HEK293 (cell line): ENCODE measurements around the gene UBE2V1.
A peak's percentile ranks its signal among the peaks of the same experiment; 100 is the strongest.

Experiments used
- CTCF ChIA-PET: fragments of 350-600 bp; formaldehyde crosslinking; extraction: SDS; loops from one replicate; lab custom pipeline; 2021; ENCODE audit warnings: antibody characterized with exemption; lab: Yijun Ruan, JAX
- POLR2A ChIA-PET: fragments of 300-600 bp; formaldehyde crosslinking; extraction: SDS; loops from one replicate; lab custom pipeline; 2020; ENCODE audit warnings: antibody characterized with exemption, inconsistent platforms; lab: Yijun Ruan, JAX
- H3K27ac ChIP-seq: fragments of 200-500 bp; sonication (Bioruptor generic); 2 replicates; pipeline ENCODE4 v1.5.1; 2014; ENCODE audit warnings: low read depth, low read length, control low read depth, inconsistent platforms; ENCODE audit errors: extremely low read depth
- H3K36me3 ChIP-seq, 2 experiments: fragments of 200-500 bp in 1 of 2; sonication (Bioruptor generic) in 1 of 2; 1 replicate in 1 of 2; 2 replicates in 1 of 2; pipeline ENCODE4 v1.5.1; 2014 to 2017; ENCODE audit warnings: inconsistent platforms in 2 of 2, low read length in 2 of 2; ENCODE audit not compliant: control insufficient read depth in 2 of 2, insufficient read depth in 1 of 2
- H3K4me1 ChIP-seq: fragments of 200-500 bp; sonication (Bioruptor generic); 2 replicates; pipeline ENCODE4 v1.5.1; 2014; ENCODE audit warnings: mild to moderate bottlenecking, low read length, inconsistent platforms; ENCODE audit not compliant: control insufficient read depth, insufficient read depth
- H3K4me3 ChIP-seq: 2 replicates; pipeline ENCODE4 v1.5.1; 2011; ENCODE audit warnings: low read depth, mild to moderate bottlenecking, control low read depth, low read length, moderate library complexity
- H3K9me3 ChIP-seq: fragments of 200-500 bp; sonication (Bioruptor generic); 2 replicates; pipeline ENCODE4 v1.5.1; 2014; ENCODE audit warnings: low read depth, low read length, inconsistent platforms; ENCODE audit not compliant: control insufficient read depth, insufficient read depth
- EGR2 ChIP-seq: fragments of 450-650 bp; formaldehyde crosslinking; IDR thresholded peaks from 2 replicates; pipeline ENCODE4 v1.5.1; 2016; ENCODE audit warnings: low read depth, missing biosample characterization, missing genetic modification characterization
- GLI2 ChIP-seq: fragments of 450-650 bp; formaldehyde crosslinking; IDR thresholded peaks from 2 replicates; pipeline ENCODE4; 2017; ENCODE audit warnings: missing biosample characterization, missing genetic modification characterization, low read depth, borderline replicate concordance
- HOXA7 ChIP-seq: sonication (generic); formaldehyde crosslinking; IDR thresholded peaks from 2 replicates; pipeline ENCODE4 v1.8.1; 2022; ENCODE audit warnings: missing genetic modification reagents, borderline replicate concordance
- KLF7 ChIP-seq: fragments of 450-650 bp; formaldehyde crosslinking; IDR thresholded peaks from 2 replicates; pipeline ENCODE4 v1.5.1; 2016; ENCODE audit warnings: missing biosample characterization, missing genetic modification characterization, borderline replicate concordance
- SCRT2 ChIP-seq: fragments of 450-650 bp; formaldehyde crosslinking; IDR thresholded peaks from 2 replicates; pipeline ENCODE4 v1.5.1; 2016; ENCODE audit warnings: missing biosample characterization, missing genetic modification characterization
- SP3 ChIP-seq: fragments of 450-650 bp; formaldehyde crosslinking; IDR thresholded peaks from 2 replicates; pipeline ENCODE4 v1.5.1; 2016; ENCODE audit warnings: missing biosample characterization, missing genetic modification characterization
- WT1 ChIP-seq: fragments of 450-650 bp; formaldehyde crosslinking; IDR thresholded peaks from 2 replicates; pipeline ENCODE4 v1.5.1; 2016; ENCODE audit warnings: missing biosample characterization, missing genetic modification characterization
- YY2 ChIP-seq: fragments of 450-650 bp; formaldehyde crosslinking; IDR thresholded peaks from 2 replicates; pipeline ENCODE4 v1.5.1; 2016; ENCODE audit warnings: missing biosample characterization, missing genetic modification characterization
- ZBTB10 ChIP-seq: fragments of 450-650 bp; formaldehyde crosslinking; IDR thresholded peaks from 2 replicates; pipeline ENCODE4 v1.5.1; 2016; ENCODE audit warnings: missing biosample characterization, missing genetic modification characterization
- ZBTB49 ChIP-seq: fragments of 450-650 bp; formaldehyde crosslinking; IDR thresholded peaks from 2 replicates; pipeline ENCODE4 v1.5.1; 2016; ENCODE audit warnings: missing biosample characterization, missing genetic modification characterization, low read depth
- ZFHX2 ChIP-seq: fragments of 450-650 bp; formaldehyde crosslinking; conservative IDR thresholded peaks from 2 replicates; pipeline ENCODE4 v1.5.1; 2016; ENCODE audit warnings: missing biosample characterization, missing genetic modification characterization
- ZFP69B ChIP-seq: fragments of 450-650 bp; formaldehyde crosslinking; IDR thresholded peaks from 2 replicates; pipeline ENCODE4 v1.5.1; 2016; ENCODE audit warnings: missing biosample characterization, missing genetic modification characterization
- ZNF146 ChIP-seq: fragments of 450-650 bp; formaldehyde crosslinking; IDR thresholded peaks from 2 replicates; pipeline ENCODE4 v1.5.1; 2016; ENCODE audit warnings: missing biosample characterization, missing genetic modification characterization
- ZNF169 ChIP-seq: fragments of 450-650 bp; formaldehyde crosslinking; IDR thresholded peaks from 2 replicates; pipeline ENCODE4 v1.5.1; 2016; ENCODE audit warnings: missing biosample characterization, missing genetic modification characterization
- ZNF24 ChIP-seq: fragments of 450-650 bp; formaldehyde crosslinking; IDR thresholded peaks from 2 replicates; pipeline ENCODE4 v1.5.1; 2016; ENCODE audit warnings: missing biosample characterization, missing genetic modification characterization
- ZNF266 ChIP-seq: fragments of 450-650 bp; formaldehyde crosslinking; IDR thresholded peaks from 2 replicates; pipeline ENCODE4 v1.5.1; 2016; ENCODE audit warnings: missing biosample characterization, missing genetic modification characterization, low read depth
- ZNF324 ChIP-seq: fragments of 450-650 bp; formaldehyde crosslinking; IDR thresholded peaks from 2 replicates; pipeline ENCODE4 v1.5.1; 2016; ENCODE audit warnings: missing biosample characterization, missing genetic modification characterization
- ZNF510 ChIP-seq: fragments of 450-650 bp; formaldehyde crosslinking; IDR thresholded peaks from 2 replicates; pipeline ENCODE4 v1.5.1; 2018; ENCODE audit warnings: mild to moderate bottlenecking, missing genetic modification characterization, missing biosample characterization; ENCODE audit not compliant: insufficient replicate concordance
- ZNF548 ChIP-seq: fragments of 450-650 bp; formaldehyde crosslinking; IDR thresholded peaks from 2 replicates; pipeline ENCODE4 v1.5.1; 2016; ENCODE audit warnings: missing biosample characterization, missing genetic modification characterization
- ZNF596 ChIP-seq: fragments of 450-650 bp; IDR thresholded peaks from 2 replicates; pipeline ENCODE4 v1.5.0; 2018; ENCODE audit warnings: missing biosample characterization, mild to moderate bottlenecking, missing genetic modification characterization, moderate library complexity
- ZNF623 ChIP-seq: fragments of 450-650 bp; formaldehyde crosslinking; IDR thresholded peaks from 2 replicates; pipeline ENCODE4 v1.5.1; 2016; ENCODE audit warnings: missing biosample characterization, missing genetic modification characterization
- ZNF664 ChIP-seq: fragments of 450-650 bp; formaldehyde crosslinking; IDR thresholded peaks from 2 replicates; pipeline ENCODE4 v1.5.1; 2016; ENCODE audit warnings: missing biosample characterization, missing genetic modification characterization
- ZNF747 ChIP-seq: fragments of 450-650 bp; formaldehyde crosslinking; IDR thresholded peaks from 2 replicates; pipeline ENCODE4 v1.5.1; 2016; ENCODE audit warnings: missing biosample characterization, missing genetic modification characterization
- ZNF76 ChIP-seq: fragments of 450-650 bp; formaldehyde crosslinking; IDR thresholded peaks from 2 replicates; pipeline ENCODE4; 2016; ENCODE audit warnings: low read depth, missing biosample characterization, missing genetic modification characterization, borderline replicate concordance
- ZNF785 ChIP-seq: fragments of 450-650 bp; formaldehyde crosslinking; IDR thresholded peaks from 2 replicates; pipeline ENCODE4 v1.5.1; 2016; ENCODE audit warnings: missing biosample characterization, missing genetic modification characterization

UBE2V1 gene

GRCh38 chr20:50141018-50141675 is 28.2 kb upstream of the UBE2V1 start:
- ChIA-PET POLR2A (interaction anchor here (1.5 kb wide), 1 partner anchor 25 kb away, joined by 4 read pairs; no protein-coding TSS in a partner anchor), CTCF (interaction anchor here (0.6 kb wide), 1 partner anchor 17 kb away, joined by 5 read pairs; no protein-coding TSS in a partner anchor)
- H3K4me3 ChIP-seq, result no peak overlapping the region
- TF ChIP-seq ZNF266 (tag by site-specific recombination), result no peak
- TF ChIP-seq SP3 (tag by site-specific recombination), result no peak
- peak; percentile 59 for TF ChIP-seq ZNF664 (tag by site-specific recombination)
- no peak for TF ChIP-seq WT1
- no peak for TF ChIP-seq KLF7
- H3K36me3 ChIP-seq, result peaks cover 7 to 68% of the 10 kb centered on the region in 2 experiments; a peak in 2 of 3 replicates
- H3K4me1 ChIP-seq, result no peaks in the 10 kb centered on the region
- H3K27ac ChIP-seq, result no peak overlapping the region
- H3K9me3 ChIP-seq, result no peaks in the 10 kb centered on the region

GRCh38 chr20:50140339-50140859 is 27.4 kb upstream of the UBE2V1 start:
- H3K4me3 ChIP-seq, result no peak overlapping the region
- no peaks in the 10 kb centered on the region for H3K4me1 ChIP-seq
- peak; percentile 90 for TF ChIP-seq ZNF623
- TF ChIP-seq ZNF146 (tag by site-specific recombination), result no peak
- ChIA-PET POLR2A (interaction anchor here (1.5 to 2.1 kb wide), 2 partner anchors 13 to 25 kb away, joined by 4 to 8 read pairs; partner anchors contain the start of gene PEDS1), CTCF (interaction anchor here (0.6 to 1.1 kb wide), 3 partner anchors 17 to 69 kb away, joined by 3 to 5 read pairs (median 4); no protein-coding TSS in a partner anchor)
- H3K9me3 ChIP-seq, result no peaks in the 10 kb centered on the region
- H3K36me3 ChIP-seq, result peaks cover 9 to 67% of the 10 kb centered on the region in 2 experiments; a peak in 2 of 3 replicates
- no peak overlapping the region for H3K27ac ChIP-seq

GRCh38 chr20:50138479-50139393 is 25.8 kb upstream of the UBE2V1 start:
- peaks cover 7 to 80% of the 10 kb centered on the region in 2 experiments; a peak in 2 of 3 replicates for H3K36me3 ChIP-seq
- POLR2A ChIA-PET, result interaction anchor here (0.6 to 2.1 kb wide), 2 partner anchors 15 to 32 kb away, joined by 5 to 8 read pairs; partner anchors contain the start of gene PEDS1
- H3K9me3 ChIP-seq, result no peaks in the 10 kb centered on the region
- H3K27ac ChIP-seq, result no peak overlapping the region
- no peaks in the 10 kb centered on the region for H3K4me1 ChIP-seq
- H3K4me3 ChIP-seq, result no peak overlapping the region
- CTCF ChIA-PET, result interaction anchor here (0.6 to 1.3 kb wide), 5 partner anchors 17 to 68 kb away, joined by 3 read pairs; no protein-coding TSS in a partner anchor
- no peak for TF ChIP-seq HOXA7 (CRISPR knock-in tag)
- 0 out of 2 replicates have a peak, but pooled peaks have one; percentile 32 for TF ChIP-seq EGR2 (tag by site-specific recombination)
- peak; percentile 55 for TF ChIP-seq ZFHX2
- no peak for TF ChIP-seq ZBTB49 (tag by site-specific recombination)
- TF ChIP-seq ZNF596 (tag by site-specific recombination), result no peak
- TF ChIP-seq ZNF548 (tag by site-specific recombination), result no peak
- TF ChIP-seq ZFP69B (tag by site-specific recombination), result peak; percentile 52; the same call in 1 of the 2 replicates
- no peak for TF ChIP-seq ZNF324 (tag by site-specific recombination)
- no peak for TF ChIP-seq SCRT2 (tag by site-specific recombination)
- TF ChIP-seq ZNF266 (tag by site-specific recombination), result no peak
- no peak for TF ChIP-seq ZNF24 (tag by site-specific recombination)
- TF ChIP-seq ZBTB10 (tag by site-specific recombination), result no peak
- TF ChIP-seq ZNF76, result no peak
- no peak for TF ChIP-seq YY2 (tag by site-specific recombination)
- no peak for TF ChIP-seq ZNF785
- TF ChIP-seq ZNF747 (tag by site-specific recombination), result no peak
- no peak for TF ChIP-seq ZNF510
- TF ChIP-seq ZNF169 (tag by site-specific recombination), result no peak
- no peak for TF ChIP-seq GLI2 (tag by site-specific recombination)
